Activated CD4-positive, alpha-beta T cell treated with anti-CD3 and anti-CD28 coated beads, Interleukin-2, amount 50 U/mL, for 24 hours (primary cell): ENCODE results near the gene SLC10A2.
"Not testable (repeated sequence)": the region's sequence is repeated elsewhere in the genome, so short reads cannot be mapped to it uniquely, and the experiment has no call there.

Source experiments
- DNase-seq, 2 donors: peaks; one replicate each; pipeline ENCODE4 v3.0.0-alpha.2; 2020; ENCODE audit warnings: low read depth in 1 of 2, low spot score in 1 of 2

SLC10A2 gene, protein sequence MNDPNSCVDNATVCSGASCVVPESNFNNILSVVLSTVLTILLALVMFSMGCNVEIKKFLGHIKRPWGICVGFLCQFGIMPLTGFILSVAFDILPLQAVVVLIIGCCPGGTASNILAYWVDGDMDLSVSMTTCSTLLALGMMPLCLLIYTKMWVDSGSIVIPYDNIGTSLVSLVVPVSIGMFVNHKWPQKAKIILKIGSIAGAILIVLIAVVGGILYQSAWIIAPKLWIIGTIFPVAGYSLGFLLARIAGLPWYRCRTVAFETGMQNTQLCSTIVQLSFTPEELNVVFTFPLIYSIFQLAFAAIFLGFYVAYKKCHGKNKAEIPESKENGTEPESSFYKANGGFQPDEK

DNA sequence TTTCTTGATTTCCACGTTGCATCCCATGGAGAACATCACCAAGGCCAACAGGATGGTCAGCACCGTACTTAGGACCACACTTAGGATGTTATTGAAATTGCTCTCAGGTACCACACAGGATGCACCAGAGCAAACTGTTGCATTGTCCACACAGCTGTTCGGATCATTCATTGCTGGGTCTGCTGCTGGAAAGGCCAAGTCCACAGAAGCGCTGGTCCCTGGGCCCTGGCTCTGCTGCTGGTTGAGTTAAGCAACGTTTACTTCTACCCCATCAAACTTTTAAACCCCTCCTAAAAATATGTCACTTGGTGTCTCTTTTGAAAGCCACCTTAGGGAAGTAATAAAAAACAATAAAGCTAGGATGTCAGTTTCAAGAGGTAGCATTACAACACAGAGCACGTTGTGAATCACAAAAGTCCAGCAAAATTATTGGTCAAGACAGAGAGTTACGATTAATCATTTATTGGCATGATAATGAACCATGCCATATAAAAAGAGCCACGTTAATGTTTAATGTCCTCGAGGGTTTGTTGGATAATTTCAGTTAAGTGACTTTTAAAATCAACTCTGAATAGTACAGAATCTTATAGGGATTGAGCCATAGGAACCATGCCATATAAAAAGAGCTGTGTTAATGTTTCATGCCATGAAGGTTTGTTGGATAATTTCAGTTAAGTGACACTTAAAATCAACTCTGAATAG lies at the start of gene SLC10A2:
SLC10A2 (minus strand) TSS at position 339 of the 702 bp plus-strand sequence; CDS start at position 171, 168 bp downstream.
- no peak for DNase-seq

DNA sequence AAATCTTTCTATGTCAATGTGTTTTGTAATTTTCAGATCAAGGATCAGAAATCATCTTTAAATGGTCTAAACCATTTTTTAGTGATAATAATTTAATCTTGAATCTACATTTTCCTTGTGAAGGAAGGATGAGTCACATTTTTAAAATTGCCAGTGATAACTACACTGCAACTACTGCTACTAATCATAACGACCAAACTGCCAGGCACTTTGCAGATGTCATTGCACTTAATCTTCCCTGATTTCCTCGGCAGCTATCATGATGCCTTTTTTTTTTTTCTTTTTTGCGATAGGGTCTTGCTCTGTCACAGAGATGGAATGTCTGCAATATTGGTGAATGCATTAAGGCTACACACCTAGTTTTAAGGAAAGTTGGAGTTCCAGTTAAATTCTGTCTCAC lies 41.4 kb upstream of the SLC10A2 start:
- no peak for DNase-seq

DNA sequence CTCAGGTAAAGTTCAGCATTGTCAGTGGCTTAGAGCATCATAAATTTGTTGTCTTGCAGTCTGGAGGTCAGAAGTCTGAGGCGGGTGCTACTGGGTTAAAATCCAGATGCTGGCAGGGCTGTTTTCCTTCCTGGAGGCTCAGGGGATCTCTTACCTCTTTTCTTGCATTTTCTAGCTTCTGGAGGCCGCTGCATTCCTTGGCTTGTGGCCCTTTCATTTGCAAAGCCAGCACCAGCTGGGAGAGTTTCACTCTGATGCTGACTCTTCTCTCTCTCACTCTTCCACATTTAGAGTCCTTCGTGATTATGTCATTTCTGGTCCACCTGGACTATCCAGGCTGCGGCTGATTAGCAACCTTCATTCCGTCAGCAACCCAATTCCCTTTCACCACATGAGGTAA lies 38.1 kb upstream of the SLC10A2 start:
- DNase-seq: no peak

DNA sequence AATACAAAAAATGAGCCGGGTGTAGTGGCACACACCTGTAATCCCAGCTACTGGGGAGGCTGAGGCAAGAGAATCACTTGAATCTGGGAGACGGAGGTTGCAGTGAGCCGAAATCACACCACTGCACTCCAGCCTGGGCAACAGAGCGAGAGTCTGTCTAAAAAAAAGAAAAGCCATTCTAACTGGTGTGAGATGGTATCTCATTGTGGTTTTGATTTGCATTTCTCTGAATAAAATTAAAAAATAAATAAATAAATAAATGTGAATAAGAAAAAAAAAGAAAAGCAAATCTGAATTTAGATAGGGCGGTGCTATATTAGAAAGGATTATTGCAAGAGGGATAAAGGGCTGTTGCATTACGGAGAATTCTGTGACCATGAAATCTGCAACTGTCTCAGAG lies 37.2 kb upstream of the SLC10A2 start:
- not testable (repeated sequence) for DNase-seq

DNA sequence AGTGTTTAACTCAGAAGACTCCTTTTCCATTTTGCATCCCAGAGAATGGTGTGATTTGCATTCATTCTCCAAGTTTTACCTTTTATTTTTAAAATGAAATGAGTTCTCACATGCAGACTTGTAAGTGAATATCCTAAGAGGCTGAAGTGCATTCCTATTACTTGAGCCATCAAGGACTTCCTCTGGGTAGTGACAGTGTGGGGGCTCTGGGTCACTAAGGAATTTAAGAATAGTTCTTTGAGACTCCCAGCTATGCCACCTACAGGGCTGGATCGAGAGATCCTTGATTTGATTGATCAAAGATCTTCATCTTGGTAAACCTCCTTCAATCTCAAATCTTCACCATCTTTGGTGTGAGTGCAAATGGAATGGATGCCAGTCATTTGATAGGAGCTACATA lies 36.3 kb upstream of the SLC10A2 start:
- no peak for DNase-seq

DNA sequence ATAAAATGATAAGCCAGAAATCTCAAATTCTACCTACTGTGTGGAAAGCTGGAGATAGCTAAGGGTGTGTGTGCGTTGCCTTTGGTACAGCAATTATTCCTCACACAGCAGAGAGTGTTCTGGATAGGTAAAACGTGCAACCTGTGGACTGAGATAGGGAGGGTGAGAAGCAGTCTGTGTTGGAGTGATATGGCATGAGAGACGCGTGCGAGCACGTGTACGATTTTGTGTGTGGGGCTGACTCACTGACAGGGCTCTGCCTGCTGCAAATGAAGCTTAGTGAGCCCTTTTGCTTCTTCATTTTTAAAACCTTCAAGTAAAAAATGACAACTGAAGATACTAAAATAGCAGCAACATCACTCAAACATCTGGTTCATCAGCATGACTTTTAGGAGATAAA lies 35.7 kb upstream of the SLC10A2 start:
- no peak for DNase-seq

DNA sequence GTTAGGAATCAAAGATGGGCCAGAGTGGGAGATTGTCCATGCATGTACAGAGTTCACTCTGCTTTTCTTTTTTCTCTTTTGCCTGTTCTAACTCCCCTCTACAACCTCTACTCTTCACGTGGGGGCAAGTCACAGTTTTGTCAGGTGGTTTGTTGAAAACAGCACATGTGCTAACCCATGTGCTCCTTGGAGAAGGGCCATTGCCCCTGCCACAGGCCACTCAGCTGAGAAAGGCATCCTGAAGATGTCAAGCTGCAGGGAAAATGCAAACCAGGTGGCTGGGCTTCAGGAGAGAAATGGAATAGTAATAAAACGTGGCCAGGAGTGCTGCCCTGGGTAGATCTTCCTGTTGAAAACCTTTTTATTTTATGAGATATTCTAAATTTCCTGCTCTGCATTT lies 35.3 kb upstream of the SLC10A2 start:
- no peak for DNase-seq

DNA sequence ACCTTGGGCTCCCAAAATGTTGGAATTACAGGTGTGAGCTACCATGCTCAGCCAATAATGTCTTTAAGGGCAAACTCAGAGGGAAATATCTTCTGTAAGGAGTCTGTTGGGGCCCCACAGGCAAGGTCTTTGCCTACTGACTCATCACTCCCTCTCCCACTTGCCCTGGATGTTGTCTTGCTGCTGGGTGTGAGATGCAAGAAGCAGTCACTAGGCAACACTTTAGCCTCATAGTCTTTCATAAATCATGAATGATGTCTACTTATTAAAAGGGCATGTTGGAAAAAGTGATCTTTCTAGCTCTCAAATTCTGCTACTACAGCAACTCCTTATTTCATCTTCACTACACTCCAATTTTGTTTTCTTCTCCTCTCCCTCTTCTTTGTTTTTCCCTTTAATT lies 34.6 kb upstream of the SLC10A2 start:
- no peak for DNase-seq

DNA sequence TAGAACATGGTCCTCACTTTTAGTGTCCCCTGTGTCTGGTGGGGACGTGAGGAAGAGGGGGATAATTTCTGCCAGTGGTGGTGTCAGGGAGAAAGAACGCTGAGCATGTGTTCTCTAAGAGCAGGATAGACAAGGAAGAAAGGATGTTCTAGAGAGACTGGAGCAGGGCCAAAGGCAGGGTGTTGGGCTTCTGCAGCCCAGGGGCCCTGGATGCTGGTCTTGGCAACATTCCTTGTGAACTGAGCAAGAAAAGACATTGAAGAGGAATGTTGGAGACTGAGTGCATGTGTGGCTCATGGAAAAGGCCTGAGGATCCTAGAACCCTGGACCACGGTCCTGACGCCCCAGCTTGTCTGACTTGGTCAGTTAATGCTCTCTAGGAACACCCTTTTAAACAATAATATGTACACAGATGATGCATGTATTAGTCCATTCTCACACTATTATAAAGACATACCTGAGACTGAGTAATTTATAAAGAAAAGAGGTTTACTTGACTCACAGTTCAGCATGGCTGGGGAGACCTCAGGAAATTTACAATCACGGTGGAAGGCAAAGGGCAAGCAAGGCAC lies 33.6 kb upstream of the SLC10A2 start:
- no peak for DNase-seq

DNA sequence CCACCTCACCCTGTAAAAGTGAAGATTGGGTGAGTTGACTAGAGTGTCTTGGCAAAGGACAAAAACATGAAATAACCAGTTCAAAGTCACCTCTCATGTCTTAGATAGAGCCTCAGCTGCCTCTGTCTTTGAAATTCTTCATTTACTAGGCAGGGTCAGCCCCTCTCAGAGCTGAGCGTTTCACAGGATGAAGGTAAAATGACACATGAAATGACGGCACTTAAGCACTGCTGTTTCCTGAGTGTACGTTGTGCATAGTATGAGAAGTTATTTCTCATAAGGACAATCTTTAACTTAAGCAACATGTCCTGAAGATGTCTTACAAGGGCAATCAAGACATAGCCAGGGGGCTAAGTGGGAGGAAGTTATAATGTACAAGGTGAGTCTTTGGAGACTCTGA lies 32.3 kb upstream of the SLC10A2 start:
- no peak for DNase-seq

DNA sequence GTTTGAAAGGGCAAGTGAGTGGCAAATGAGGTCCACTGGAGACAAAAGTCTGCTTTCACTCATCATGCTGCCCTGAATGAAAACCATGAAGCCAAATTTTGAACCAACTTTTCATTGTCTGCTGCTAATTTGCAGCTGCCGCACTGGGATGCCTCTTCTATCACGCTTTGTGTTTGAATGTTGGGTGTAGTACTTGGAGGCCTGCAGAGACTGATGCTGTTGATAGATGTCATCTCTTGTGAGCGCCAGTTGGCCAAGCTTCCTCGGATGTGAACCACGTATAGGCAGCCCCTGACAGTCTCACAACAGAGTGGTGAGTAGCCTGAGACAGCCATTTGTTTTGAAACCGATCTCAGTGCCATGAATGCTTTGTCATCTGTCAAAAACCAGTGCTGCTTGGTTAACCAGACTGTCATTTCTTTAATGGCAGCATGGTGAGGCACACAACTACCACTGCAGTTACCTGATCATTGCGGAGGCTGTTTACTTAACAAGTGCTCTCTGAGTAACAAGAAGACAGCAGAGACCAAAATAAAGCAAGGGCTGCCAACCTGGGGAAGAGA lies 31.2 kb upstream of the SLC10A2 start:
- DNase-seq: no peak

DNA sequence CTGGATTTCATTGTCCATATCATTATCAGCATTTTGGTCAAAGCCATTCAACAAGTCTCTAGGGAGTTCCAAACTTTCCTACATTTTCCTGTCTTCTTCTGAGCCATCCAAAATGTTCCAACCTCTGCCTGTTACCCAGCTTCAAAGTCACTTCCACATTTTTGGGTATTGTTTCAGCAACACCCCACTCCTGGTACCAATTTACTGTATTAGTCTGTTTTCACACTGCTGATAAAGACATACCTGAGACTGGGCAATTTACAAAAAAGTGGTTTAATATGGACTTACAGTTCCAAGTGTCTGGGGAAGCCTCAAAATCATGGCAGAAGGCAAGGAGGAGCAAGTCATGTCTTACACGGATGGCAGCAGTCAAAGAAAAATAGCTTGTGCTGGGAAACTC lies 27.4 kb upstream of the SLC10A2 start:
- not testable (repeated sequence) for DNase-seq

DNA sequence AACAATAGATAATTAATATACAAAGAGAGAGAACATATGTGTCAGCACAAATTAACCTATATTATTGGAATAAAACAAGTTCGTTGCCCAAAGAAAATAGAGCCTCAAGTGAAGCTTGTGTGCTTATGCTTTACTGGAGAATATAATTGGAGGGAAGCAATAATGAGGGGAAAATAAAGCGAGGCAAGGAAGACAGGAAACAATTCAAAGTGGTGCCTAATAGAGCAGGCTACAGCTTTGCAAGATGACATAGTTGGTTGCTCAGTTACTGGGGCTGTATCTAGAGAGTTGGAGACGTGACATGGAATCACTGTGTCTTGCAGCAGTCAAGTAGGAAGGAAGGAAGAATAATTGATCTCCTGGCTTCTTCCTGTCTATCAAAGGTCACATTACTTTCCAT lies 21.1 kb upstream of the SLC10A2 start:
- no peak for DNase-seq

DNA sequence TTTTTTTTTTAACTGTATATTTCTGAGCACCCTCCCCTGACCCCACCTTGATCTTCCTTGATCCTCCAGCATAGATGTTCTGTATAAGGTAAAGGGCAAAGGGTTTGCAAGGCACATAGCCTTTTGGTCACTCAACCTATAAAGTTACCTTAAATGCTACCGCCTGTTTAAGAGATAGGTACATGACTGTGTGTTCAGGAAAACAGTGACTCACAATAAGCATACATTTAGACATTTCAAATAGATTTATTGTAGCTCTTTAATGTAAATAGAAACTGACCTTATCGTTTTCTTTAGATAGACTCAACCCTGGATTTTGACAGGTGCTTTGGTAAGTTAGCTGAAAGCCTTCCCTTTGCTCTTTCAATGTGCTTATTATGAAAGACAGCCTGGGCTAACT lies 15.2 kb upstream of the SLC10A2 start:
- no peak for DNase-seq

DNA sequence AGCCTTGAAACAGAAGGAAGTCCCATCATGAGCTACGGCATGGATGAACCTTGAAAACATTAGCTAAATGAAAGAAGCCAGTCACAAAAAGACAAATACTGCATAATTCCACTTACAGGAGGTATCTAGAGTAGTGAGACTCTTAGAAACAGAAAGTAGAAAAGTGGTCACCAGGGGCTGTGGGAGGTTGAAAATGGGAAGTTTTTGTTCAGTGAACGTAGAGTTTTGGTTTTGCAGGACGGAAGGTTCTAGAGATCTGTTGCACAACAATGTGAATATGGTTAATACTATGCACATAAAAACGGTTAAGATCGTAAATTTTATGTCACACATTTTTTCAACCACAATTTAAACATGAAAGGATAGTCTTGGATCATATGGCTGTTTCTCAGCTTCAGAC lies 11.9 kb upstream of the SLC10A2 start:
- DNase-seq: no peak

DNA sequence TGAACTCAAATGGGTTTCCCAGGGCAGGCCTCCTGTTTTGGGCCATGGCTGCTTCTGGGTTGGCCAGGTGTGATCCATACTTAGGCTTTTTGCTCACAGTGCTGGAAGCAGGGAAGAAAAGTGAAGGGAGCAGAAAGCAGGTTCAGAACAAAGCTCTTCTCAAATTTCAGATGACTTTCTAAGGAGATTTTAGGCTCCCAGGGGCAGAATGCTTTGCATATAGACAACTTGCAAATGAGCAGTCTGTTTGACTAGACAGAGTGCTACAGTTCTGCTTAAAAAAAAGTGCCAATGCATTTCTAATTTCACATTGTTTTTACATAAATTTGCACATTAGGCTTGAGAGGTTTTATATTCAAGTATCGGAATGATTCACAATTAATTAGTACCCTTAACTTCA lies 2.6 kb upstream of the SLC10A2 start:
- no peak for DNase-seq

DNA sequence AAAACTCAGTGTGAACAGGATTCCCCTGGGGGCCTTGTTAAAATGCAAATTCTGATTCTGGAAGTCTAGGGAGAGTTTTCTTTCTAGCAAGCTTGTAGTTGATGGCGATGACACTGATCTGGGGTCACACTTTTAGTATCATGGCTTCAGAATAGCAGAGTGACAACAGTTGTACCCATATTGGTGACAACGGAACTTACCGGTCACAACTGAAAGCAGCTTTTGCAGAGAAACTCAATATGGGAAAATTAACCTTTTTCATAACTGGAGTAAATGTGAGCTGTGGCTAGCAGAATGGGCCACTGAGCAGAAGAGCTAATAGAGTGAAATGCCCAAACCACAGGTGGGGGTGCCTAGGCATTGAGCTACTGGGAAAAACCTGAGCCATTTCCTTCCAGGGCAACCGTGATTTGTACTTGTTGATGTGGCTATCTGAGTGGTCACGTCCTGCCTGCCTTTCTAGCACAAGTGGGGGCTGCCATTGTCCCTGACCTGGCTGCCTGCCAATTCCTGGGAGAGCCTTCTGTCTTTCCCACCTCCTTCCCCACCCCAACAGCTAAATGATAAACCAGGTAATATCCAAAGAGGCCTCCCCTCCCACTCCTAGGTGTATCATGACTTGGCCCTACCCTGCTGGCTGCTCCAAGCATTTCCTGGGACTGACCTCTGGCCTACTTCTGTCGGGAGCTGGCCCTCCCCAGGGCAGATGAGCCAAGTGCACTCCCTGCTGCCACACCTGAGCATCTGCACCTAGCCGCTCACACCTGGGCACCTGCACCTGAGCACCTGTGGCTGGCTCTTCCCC lies 1.7 kb upstream of the SLC10A2 start:
- no peak for DNase-seq

DNA sequence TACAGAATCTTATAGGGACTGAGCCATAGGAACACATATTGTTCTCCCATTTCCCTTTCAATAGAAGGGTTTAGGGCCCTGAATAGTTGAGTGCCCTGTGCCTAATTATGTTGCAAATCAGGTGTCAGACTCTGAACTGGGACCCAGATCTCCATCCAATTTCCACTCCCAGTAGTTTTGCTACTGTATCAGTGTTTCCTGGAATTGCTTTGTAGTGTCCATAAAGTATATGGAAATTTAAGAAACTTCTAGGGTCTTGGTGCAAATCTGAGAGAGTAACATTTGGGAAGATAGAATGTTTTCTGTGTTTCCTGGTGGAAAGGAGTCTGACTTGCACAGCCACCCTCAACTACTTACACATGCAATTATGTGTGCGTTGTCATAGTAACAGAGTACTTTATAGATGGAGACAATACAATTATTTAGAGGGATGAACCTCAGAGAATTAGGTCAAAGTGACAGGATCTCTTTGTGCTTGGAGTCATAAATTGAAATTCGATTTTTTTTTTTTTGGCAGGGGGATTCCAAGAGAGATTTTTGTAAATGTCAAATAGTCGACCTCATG lies 646 bp upstream of the SLC10A2 start:
- no peak for DNase-seq

DNA sequence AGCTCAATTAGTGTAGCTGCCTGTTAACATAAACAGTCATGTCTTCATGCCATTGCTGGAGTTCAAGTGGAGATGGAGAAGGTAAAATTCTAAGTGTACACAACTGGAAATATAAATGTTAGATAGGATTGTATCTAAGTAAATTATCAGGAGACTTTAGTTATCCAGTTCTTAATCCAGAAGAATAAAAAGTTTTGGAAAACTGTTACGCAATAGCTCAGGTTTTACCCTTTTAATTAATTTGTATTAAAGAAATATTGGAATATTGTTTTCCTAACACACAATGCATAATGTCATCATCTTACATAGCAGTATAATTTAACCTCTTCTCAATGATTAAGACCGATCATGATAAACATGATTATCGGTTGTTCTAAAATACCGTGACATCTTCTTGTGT lies 2.8 kb downstream of the SLC10A2 start:
- no peak for DNase-seq

DNA sequence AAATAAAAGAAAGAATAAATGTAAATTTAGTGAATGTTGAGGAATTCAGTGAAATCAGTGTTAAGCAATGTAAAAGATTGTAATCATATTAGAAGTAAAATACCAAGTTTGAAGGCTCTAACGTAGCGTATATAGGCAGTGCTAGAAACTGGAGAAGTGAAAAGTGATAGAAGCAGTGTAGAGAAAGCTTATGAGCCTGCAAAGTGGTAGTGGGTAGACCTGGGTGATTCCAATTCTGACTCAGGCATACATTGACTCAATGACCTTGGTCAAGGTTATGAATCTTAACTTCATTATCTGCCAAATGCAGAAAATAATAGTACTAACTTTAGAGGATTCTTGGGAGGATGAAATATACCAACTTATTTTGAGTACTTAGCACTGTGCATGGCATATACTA lies 4.1 kb downstream of the SLC10A2 start:
- DNase-seq: no peak

DNA sequence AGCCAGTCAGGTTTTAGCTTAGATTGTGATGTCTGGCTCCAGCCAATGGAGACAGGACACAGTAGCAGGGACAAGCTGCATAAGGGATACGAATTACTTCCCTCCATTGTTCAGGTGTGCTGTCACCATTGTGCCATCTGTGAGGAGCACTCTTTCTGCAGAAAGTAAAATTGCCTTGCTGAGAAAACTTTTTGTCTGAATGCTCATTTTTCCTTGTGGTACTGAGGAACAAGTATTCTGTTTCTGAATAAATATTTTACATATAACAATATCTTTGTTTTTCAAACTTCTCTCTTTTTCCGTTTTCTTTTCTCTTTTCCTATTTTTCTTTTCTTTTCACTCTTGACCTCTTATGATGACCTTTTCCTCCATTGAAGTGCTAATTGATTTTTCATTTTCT lies 10.2 kb downstream of the SLC10A2 start:
- no peak for DNase-seq
